Sigmoid colon (tissue), 7 donors: ENCODE measurements around the gene LHFPL6. TPM values are rescaled to one million over a fixed set of nuclear protein-coding genes. Genes with fewer than 3 reads are reported as not detected.
A peak's percentile ranks its signal among the peaks of the same experiment; 100 is the strongest.

Experiments used
- DNase-seq: peaks from one replicate; pipeline ENCODE4 v3.0.0-alpha.2; 2019
- H3K27ac ChIP-seq, 4 donors: fragments of 200-600 bp; sonication (generic); one replicate each; pipeline ENCODE4 v1.5.1; 2016 to 2019; ENCODE audit warnings: mild to moderate bottlenecking in 1 of 4
- H3K27me3 ChIP-seq, 3 donors: fragments of 200-600 bp; sonication (generic); one replicate each; pipeline ENCODE4 v1.5.1; 2019; ENCODE audit warnings: mild to moderate bottlenecking in 1 of 3
- H3K36me3 ChIP-seq, 4 donors: fragments of 200-600 bp; sonication (generic); one replicate each; pipeline ENCODE4 v1.5.1; 2016 to 2019
- H3K4me1 ChIP-seq, 4 donors: fragments of 200-600 bp; sonication (generic); one replicate each; pipeline ENCODE4 v1.5.1; 2017 to 2019
- H3K4me3 ChIP-seq, 4 donors: fragments of 200-600 bp; sonication (generic); one replicate each; pipeline ENCODE4 v1.5.1; 2017 to 2019; ENCODE audit warnings: mild to moderate bottlenecking in 2 of 4, moderate library complexity in 1 of 4
- H3K9me3 ChIP-seq, 4 donors: fragments of 200-600 bp in 3 of 4; sonication (generic) in 3 of 4; one replicate each; pipeline versions ENCODE4 v1.5.1 to v1.6.1; 2013 to 2019
- CTCF ChIP-seq, 4 experiments: fragments of 450-650 bp in 3 of 4; fragments of 200-600 bp in 1 of 4; IDR thresholded peaks; one replicate each; pipeline ENCODE4 v1.5.1; 2016 to 2019; ENCODE audit warnings: antibody characterized with exemption in 4 of 4, mild to moderate bottlenecking in 3 of 4, moderate library complexity in 2 of 4
- EP300 ChIP-seq, 4 donors: sonication (generic); formaldehyde crosslinking; IDR thresholded peaks; one replicate each; pipeline ENCODE4 v1.6.1; 2017; ENCODE audit warnings: antibody characterized with exemption in 4 of 4
- POLR2A ChIP-seq, 2 donors: fragments of 450-650 bp; IDR thresholded peaks; one replicate each; pipeline ENCODE4 v1.6.1; 2016; ENCODE audit warnings: antibody characterized with exemption in 2 of 2, mild to moderate bottlenecking in 2 of 2, moderate library complexity in 2 of 2
- POLR2AphosphoS5 ChIP-seq, 4 donors: sonication (generic); formaldehyde crosslinking; IDR thresholded peaks; one replicate each; pipeline ENCODE4 v1.6.1; 2017; ENCODE audit warnings: antibody characterized with exemption in 4 of 4
- WGBS, 2 donors: extraction: QIAGEN DNeasy Blood & Tissue Kit; methylation state at CpG; one replicate each; pipeline ENCODE4 v1.1.7; 2013; 5-methylcytosine and 5-hydroxymethylcytosine counted together
- intact Hi-C: fragments of 100-400 bp; cut with DNase I; formaldehyde crosslinking; loops from one replicate; pipeline ENCODE4 v1.15.1; 2023
- polyA plus RNA-seq, 3 donors: library from polyadenylated mRNA; stranded (reverse); fragments of 200-250 nt; gene quantifications; one replicate each; pipeline ENCODE4 v1.2.3, GENCODE V29; 2013
- total RNA-seq, 4 donors: library from RNA; depleted of rRNA; stranded (reverse); fragments of >200 nt; gene quantifications; one replicate each; pipeline ENCODE4 v1.1.0, GENCODE V29; 2016
- donor health status: healthy with polysubstance abuse.
- donor health status: Bipolar disorder and iron deficiency.
- donor health status: healthy.

LHFPL6 gene
- total and polyA plus RNA-seq, 7 donors, result 2.5 to 69.2 (median 41.7) TPM

- Histone ChIP-seq H3K36me3 (no peaks in the 10 kb centered on the region), H3K4me1 (peaks cover 0 to 22% (median 14%) of the 10 kb centered on the region in 4 donors), H3K27me3 (no peaks in the 10 kb centered on the region), H3K4me3 (no peak overlapping the region), H3K9me3 (no peaks in the 10 kb centered on the region), H3K27ac (no peak overlapping the region)
- no peak for DNase-seq
- no peak for TF ChIP-seq POLR2A (IDR thresholded peaks at IDR 0.05)
- TF ChIP-seq POLR2AphosphoS5 (IDR thresholded peaks at IDR 0.05), result no peak
- TF ChIP-seq EP300 (IDR thresholded peaks at IDR 0.05), result no peak
- TF ChIP-seq CTCF (IDR thresholded peaks at IDR 0.05), result no peak
- WGBS, 2 donors, result 84 to 89% methylated on average over 1 of the region's 1 CpG
- intact Hi-C loops, result no loop called here
Observed at GRCh38 chr13:39525506-39525905, 77.5 kb downstream of the LHFPL6 start.

DNA sequence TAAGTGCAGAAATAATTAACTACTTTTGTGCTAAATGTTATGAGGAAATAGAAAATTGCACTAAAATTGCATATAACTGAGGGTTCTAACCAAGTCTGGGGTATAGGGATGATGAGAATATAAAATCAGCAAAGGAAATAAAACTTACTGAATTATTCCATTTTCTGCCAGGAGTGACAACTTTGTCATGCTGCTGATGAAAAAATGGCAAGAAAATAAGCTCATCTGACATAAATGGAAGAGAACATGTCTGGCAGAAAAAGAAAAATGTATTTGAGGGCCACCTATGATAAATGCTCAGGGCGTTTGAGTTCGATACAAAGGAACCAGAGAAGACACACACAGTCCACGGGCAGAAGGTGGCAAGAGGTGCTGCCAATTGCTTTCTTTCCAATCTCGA lies 78.2 kb downstream of the LHFPL6 start:
- no peaks in the 10 kb centered on the region for H3K36me3 ChIP-seq
- H3K4me1 ChIP-seq, result peaks cover 0 to 20% (median 14%) of the 10 kb centered on the region in 4 donors
- H3K27ac ChIP-seq, result no peak overlapping the region
- no peaks in the 10 kb centered on the region for H3K27me3 ChIP-seq
- no peak overlapping the region for H3K4me3 ChIP-seq
- DNase-seq, result no peak
- TF ChIP-seq EP300 (IDR thresholded peaks at IDR 0.05), result no peak
- no peak for TF ChIP-seq POLR2AphosphoS5 (IDR thresholded peaks at IDR 0.05)
- TF ChIP-seq POLR2A (IDR thresholded peaks at IDR 0.05), result no peak
- TF ChIP-seq CTCF (IDR thresholded peaks at IDR 0.05), result no peak
- 92 to 96% methylated on average over 4 of the region's 4 CpGs for WGBS, 2 donors
- no peaks in the 10 kb centered on the region for H3K9me3 ChIP-seq
- intact Hi-C loops, result no loop called here

DNA sequence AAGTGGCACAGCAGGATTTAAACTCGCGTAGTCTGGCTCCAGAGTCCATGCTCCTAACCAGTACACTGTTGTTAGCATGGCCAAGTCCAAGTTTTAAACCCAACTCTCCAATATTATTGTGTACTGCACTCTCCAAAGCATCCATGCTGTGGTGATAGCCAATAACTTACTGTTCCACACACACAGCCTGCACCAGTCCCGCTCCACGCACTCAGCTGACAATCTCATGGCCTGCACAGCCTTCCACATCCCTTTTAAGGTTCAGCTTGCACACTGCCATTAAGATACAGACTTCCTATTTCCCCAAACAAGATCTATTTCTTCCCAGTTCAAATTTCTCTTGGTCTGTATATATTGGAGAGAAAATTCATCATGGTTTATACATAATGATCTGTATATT lies 80.7 kb downstream of the LHFPL6 start:
- intact Hi-C loops, result no loop called here
- no peak overlapping the region for H3K4me3 ChIP-seq
- peaks cover 0 to 4% (median 0%) of the 10 kb centered on the region in 4 donors for H3K4me1 ChIP-seq
- H3K27ac ChIP-seq, result no peak overlapping the region
- WGBS, 2 donors, result 97 to 98% methylated on average over 4 of the region's 4 CpGs
- no peaks in the 10 kb centered on the region for H3K27me3 ChIP-seq
- TF ChIP-seq POLR2AphosphoS5 (IDR thresholded peaks at IDR 0.05), result no peak
- no peak for TF ChIP-seq POLR2A (IDR thresholded peaks at IDR 0.05)
- TF ChIP-seq EP300 (IDR thresholded peaks at IDR 0.05), result no peak
- TF ChIP-seq CTCF (IDR thresholded peaks at IDR 0.05), result no peak
- no peaks in the 10 kb centered on the region for H3K36me3 ChIP-seq
- no peaks in the 10 kb centered on the region for H3K9me3 ChIP-seq
- no peak for DNase-seq

GRCh38 chr13:39521701-39522100 lies 81.3 kb downstream of the LHFPL6 start:
- Histone ChIP-seq H3K27me3 (no peaks in the 10 kb centered on the region), H3K4me3 (no peak overlapping the region), H3K9me3 (no peaks in the 10 kb centered on the region), H3K4me1 (peaks cover 0 to 4% (median under 1%) of the 10 kb centered on the region in 4 donors), H3K36me3 (no peaks in the 10 kb centered on the region), H3K27ac (no peak overlapping the region)
- no peak for DNase-seq
- intact Hi-C loops, result no loop called here
- TF ChIP-seq POLR2AphosphoS5 (IDR thresholded peaks at IDR 0.05), result no peak
- TF ChIP-seq POLR2A (IDR thresholded peaks at IDR 0.05), result no peak
- TF ChIP-seq CTCF (IDR thresholded peaks at IDR 0.05), result no peak
- no peak for TF ChIP-seq EP300 (IDR thresholded peaks at IDR 0.05)
- WGBS, 2 donors, result 87 to 94% methylated on average over 4 of the region's 4 CpGs

DNA sequence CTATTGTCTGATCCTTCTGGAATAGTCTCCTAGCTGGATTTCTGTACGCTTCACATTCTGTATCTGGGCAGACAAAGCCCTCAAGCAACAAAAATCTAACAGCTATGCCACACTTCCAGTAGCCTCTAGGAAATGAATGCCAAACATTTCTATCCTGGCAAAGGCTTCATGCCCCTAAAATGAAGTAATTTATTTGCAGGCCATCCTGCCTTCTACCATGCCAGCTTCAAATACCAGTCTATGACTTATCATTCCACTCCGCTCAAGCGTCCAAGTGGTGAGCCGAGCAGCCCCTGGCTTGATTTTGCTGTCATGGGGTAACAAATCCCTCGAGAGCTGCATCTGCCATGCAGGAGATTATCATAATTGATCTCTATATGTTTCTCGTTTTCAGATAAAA lies 86.9 kb downstream of the LHFPL6 start:
- 88 to 92% methylated on average over 6 of the region's 6 CpGs for WGBS, 2 donors
- no peak overlapping the region for H3K4me3 ChIP-seq
- H3K4me1 ChIP-seq, result peaks cover 0 to 25% (median 15%) of the 10 kb centered on the region in 4 donors
- no peaks in the 10 kb centered on the region for H3K9me3 ChIP-seq
- intact Hi-C loops, result no loop called here
- TF ChIP-seq CTCF (IDR thresholded peaks at IDR 0.05) (no peak), POLR2AphosphoS5 (IDR thresholded peaks at IDR 0.05) (no peak)
- peak overlapping the region in 1 of 4 donors; percentile 3 for H3K27ac ChIP-seq
- no peaks in the 10 kb centered on the region for H3K36me3 ChIP-seq
- DNase-seq, result no peak
- H3K27me3 ChIP-seq, result no peaks in the 10 kb centered on the region
